Activated CD8-positive, alpha-beta memory T cell treated with anti-CD3 and anti-CD28 coated beads, Interleukin-2, amount 50 U/mL, for 4 hours (primary cell): ENCODE data around the gene HAVCR1.
A peak's percentile ranks its signal among the peaks of the same experiment; 100 is the strongest.
"Not testable (repeated sequence)": the region's sequence is repeated elsewhere in the genome, so short reads cannot be mapped to it uniquely, and the experiment has no call there.

Experiments
- DNase-seq: peaks from one replicate; pipeline ENCODE4 v3.0.0-alpha.2; 2020

HAVCR1 gene

DNA sequence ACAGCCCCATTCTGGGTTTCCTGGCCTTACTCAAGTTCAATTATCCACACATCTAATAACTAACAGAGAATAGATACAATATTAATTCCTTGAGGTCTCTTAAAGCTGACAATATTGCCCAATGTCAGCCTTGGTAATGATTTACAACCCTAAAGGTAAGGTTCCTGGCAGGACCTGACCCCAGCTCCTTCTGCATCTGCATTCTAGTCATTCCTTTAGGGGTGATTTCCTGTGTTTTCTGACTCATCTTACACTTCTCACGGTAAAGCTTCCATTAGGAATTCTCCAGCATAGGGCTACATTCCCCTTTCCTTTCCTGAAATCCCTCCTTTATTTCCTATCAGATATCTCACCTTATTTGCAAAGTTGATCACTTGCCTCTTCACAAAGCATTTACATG lies 9.3 kb downstream of the HAVCR1 start:
- no peak for DNase-seq

DNA sequence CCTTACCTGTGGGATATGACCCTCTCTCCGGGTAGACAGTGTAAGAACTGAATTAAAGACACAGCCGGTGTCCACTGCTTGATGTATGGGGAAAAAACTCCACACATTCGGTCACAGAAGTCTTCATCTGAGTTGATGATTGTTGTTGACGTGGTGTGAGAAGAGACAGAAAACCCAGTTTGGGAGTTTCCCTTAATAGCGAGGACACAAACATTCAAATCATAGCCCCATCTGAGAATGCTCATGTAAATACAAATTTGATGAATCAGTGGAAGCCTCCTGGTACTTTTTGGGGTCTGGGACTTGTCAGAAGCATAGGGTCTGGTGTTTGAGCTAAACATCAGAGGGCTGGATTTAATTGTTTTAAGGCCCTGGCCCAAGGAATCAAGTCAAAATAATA lies 11.0 kb downstream of the HAVCR1 start:
- DNase-seq, result no peak

DNA sequence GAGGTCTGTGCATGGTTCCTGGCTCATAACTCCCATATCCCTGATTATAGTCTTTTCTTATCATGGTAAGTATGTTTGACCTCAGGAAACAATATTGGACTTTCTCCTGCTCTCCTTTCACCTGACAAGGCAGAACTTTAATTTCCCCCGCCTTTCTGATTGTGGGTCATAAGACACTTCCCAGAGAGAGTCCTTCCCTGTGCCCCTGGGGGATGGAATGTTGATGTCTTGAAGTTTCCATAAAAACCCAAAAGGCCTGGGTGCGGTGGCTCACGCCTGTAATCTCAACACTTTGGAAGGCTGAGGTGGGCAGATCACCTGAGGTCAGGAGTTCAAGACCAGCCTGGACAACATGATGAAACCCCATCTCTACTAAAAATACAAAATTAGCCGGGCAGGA lies 11.9 kb downstream of the HAVCR1 start:
- DNase-seq, result not testable (repeated sequence)

- DNase-seq, result no peak
These were observed 12.9 kb downstream of the HAVCR1 start for GRCh38 chr5:157046041-157046440.

DNA sequence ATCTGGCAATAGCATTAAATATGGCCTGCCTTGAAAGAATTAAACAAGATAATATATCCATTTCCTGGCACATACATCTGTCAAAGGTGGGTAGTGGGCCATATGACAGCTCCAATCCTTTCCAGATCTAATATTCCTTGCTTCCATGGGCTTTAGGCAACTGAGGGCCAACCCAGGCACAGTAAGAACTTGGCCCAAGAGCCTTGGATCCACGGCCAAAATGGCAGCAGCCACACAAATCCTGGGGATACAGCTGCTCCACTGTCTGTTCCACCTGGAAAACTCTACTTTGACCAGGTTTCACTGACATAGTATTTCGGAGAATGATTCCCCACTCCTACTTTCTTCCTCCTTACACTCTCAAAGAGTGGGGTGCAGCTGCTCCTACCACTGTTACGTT lies 13.3 kb downstream of the HAVCR1 start:
- DNase-seq, result no peak

DNA sequence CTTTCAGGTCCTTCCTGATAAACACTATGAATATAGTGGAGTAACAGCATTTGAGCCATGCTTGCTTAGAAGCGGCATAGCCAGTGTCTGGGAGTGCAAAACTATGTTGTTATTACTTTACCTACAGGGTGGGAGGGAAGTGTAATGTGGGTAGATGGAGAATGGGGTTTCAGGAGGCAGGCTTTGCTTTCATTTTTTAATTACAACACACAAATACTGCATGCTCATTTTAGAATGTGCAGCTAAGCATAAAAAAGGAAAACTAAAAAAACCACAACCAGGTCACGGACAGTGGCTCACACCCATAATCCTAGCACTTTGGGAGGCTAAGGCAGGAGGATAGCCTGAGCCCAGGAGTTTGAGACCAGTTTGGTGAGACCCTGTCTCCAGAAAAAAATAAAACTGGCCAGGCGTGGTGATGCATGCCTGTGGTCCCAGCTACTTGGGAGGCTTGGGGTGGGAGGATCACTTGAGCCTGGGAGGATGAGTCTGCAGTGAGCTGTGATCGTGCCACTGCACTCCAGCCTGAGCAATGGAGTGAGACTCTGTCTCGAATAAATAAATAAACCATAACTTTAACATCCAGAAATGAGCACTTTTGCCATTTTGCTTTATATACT lies 20.2 kb downstream of the HAVCR1 start:
- no peak for DNase-seq

DNA sequence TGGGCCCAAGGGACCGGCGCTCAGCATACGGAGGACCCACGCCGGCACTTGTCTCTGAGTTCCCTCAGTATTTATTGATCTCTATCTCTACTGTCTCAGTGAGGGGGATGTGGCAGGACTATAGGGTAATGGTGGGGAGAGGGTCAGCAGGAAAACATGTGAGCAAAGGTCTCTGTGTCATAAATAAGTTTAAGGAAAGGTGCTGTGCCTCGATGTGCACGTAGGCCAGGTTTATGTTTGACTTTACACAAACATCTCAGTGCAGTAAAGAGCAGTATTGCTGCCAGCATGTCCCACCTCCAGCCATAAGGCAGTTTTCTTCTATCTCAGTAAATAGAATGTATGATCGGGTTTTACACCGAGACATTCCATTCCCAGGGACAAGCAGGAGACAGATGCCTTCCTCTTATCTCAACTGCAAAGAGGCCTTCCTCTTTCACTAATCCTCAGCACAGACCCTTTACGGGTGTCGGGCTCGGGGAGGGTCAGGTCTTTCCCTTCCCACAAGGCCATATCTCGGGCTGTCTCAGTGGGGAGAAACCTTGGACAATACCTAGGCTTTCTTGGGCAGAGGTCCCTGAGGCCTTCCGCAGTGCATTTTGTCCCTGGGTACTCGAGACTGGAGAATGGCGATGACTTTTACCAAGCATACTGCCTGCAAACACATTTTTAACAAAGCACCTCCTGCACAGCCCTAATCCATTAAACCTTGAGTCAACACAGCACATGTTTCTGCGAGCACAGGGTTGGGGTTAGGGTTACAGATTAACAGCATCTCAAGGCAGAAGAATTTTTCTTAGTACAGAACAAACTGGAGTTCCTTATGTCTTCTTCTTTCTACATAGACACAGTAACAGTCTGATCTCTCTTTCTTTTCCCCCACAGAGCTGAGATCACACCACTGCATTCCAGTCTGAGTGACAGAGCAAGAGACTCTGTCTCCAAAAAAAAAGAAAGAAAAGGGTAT lies 24.5 kb downstream of the HAVCR1 start:
- not testable (repeated sequence) for DNase-seq

- no peak for DNase-seq
These were observed 25.8 kb downstream of the HAVCR1 start for GRCh38 chr5:157033071-157033583.

- DNase-seq, result no peak
These were observed 28.2 kb downstream of the HAVCR1 start for GRCh38 chr5:157030692-157031091.

- no peak for DNase-seq
These were observed 29.5 kb downstream of the HAVCR1 start for GRCh38 chr5:157029457-157029856.

DNA sequence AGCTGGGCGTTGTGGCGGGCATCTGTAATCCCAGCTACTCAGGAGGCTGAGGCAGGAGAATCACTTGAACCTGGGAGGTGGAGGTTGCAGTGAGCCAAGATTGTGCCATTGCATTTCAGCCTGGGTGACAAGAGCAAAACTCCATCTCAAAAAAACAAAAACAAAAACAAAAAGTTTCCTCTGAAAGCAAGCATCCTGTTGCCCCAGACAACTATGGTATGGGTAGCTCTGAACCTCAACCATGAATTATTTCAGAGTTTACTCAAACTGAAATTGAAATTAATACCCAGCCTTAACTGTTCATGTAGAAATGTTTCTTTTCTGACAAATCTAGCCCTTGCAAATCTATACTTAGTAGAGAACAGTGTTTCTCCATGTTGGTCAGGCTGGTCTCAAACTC lies 31.3 kb downstream of the HAVCR1 start:
- not testable (repeated sequence) for DNase-seq

- no peak for DNase-seq
These were observed 32.0 kb downstream of the HAVCR1 start for GRCh38 chr5:157026789-157027424.

DNA sequence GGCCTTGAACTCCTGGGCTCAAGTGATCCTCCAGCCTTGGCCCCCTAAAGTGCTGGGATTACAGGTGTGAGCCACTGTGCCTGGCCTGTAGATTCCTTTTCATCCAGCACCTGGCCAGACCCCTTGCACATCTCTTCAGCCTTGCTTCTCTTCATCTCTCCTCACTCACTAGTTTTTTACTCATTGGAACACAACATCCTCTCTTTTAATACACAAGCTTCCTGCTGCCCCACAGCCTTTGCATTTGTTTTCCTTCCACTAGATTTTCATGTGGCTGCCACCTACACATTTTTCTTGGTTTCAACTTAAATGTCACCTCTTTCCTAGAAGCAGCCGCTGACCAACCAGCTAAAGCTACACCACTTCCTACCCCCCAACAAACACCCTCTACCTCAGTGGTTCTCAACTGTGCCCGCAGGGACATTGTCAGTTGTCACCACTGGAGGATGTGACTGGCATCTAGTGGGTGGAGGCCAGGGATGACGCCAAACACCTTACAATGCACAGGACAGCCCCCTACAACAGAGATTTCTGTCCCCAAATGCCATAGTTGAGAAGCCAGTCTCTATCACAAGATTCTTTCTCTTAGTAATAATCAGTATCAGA lies 33.7 kb downstream of the HAVCR1 start:
- peak; percentile 59 for DNase-seq

GRCh38 chr5:157024208-157024959 lies 34.5 kb downstream of the HAVCR1 start:
- no peak for DNase-seq

- no peak for DNase-seq
These were observed 36.9 kb downstream of the HAVCR1 start for GRCh38 chr5:157022024-157022423.

DNA sequence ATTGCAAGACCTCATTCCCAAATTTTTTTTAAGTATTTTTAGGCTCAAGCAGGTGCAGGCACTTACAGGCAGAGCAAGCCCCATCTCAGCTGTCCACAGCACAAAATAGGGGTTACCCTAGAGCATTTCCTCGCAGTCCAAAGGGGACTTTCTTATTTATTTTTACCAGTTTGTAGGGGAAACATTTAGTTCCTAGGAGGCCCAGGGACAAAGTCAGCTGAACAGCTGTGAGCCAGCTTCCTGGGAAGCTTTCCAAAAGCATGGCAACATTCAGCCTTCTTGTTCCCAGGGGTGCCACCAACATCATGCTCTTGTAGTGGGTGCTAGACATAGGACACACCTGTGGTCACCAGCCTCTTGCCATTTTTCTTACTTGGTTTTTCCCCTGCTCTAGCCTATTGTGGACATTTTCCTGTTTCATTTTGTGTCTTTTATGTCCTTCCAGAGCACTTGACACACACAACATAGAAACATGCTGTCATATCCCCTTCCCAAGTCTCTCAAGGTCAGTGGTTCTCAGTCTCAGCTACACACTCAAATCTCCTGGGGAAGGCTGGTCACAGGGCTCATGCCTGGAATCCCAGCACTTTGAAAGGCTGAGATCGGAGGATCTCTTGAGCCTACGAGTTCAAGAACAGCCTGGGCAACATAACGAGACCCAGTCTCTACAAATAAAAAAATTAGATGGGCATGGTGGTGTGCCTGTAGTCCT lies 38.2 kb downstream of the HAVCR1 start:
- DNase-seq, result no peak

DNA sequence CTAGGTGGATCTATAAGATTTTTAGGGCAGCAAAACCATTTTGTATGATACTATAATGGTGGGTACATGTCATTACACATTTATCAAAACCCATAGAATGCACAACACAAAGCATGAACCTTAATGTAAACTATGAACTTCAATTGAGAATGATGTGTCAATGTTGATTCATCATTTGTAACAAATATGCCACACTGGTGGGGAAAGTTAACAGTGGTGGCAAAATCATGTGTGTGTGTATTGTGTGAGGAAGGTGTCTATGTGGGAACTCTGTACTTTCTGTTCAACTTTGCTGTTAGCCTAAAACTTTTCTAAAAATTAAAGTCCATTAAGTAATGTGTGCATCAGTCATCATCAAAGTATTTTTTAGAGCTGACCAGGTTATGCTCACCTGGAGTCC lies 38.9 kb downstream of the HAVCR1 start:
- DNase-seq, result no peak

DNA sequence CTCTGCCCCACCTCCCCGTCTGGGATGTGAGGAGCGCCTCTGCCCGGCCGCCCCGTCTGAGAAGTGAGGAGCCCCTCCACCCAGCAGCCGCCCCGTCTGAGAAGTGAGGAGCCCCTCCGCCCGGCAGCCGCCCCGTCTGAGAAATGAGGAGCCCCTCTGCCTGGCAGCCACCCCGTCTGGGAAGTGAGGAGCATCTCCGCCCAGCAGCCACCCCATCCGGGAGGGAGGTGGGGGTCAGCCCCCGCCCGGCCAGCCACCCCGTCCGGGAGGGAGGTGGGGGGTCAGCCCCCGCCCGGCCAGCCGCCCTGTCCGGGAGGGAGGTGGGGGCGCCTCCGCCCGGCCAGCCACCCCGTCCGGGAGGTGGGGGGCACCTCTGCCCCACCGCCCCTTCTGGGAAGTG lies 44.8 kb downstream of the HAVCR1 start:
- DNase-seq, result not testable (repeated sequence)

- no peak for DNase-seq
These were observed 52.7 kb downstream of the HAVCR1 start for GRCh38 chr5:157006262-157006661.

- no peak for DNase-seq
These were observed 53.9 kb downstream of the HAVCR1 start for GRCh38 chr5:157004893-157005551.

- DNase-seq, result no peak
These were observed 67.2 kb downstream of the HAVCR1 start for GRCh38 chr5:156991714-156992113.
